TTC549 (cell line): ENCODE measurements around the gene CDC6.
A peak's percentile ranks its signal among the peaks of the same experiment; 100 is the strongest.
"Not testable (repeated sequence)": the region's sequence is repeated elsewhere in the genome, so short reads cannot be mapped to it uniquely, and the experiment has no call there.

Experiments
- FAIRE-seq: peaks from 2 replicates; lab custom pipeline; 2012; peaks lifted over from hg19 to GRCh38; lab: Jason Lieb, UNC

The CDC6 gene

GRCh38 chr17:40290629-40291280, 3.1 kb downstream of the CDC6 start:
- FAIRE-seq, result peak; percentile 7

GRCh38 chr17:40291281-40291664, 3.6 kb downstream of the CDC6 start:
- FAIRE-seq, result no peak

GRCh38 chr17:40293363-40293762, 5.7 kb downstream of the CDC6 start:
- FAIRE-seq, result no peak

GRCh38 chr17:40295488-40296436, 8.1 kb downstream of the CDC6 start:
- no peak for FAIRE-seq

- no peak for FAIRE-seq
Measured at GRCh38 chr17:40297511-40297910, 9.8 kb downstream of the CDC6 start.

- no peak for FAIRE-seq
Measured at GRCh38 chr17:40298726-40299125, 11.0 kb downstream of the CDC6 start.

GRCh38 chr17:40299159-40299757, 11.6 kb downstream of the CDC6 start:
- not testable (repeated sequence) for FAIRE-seq

- no peak for FAIRE-seq
Measured at GRCh38 chr17:40301315-40301714, 13.6 kb downstream of the CDC6 start.

GRCh38 chr17:40303009-40303657, 15.5 kb downstream of the CDC6 start:
- peak; percentile 5 for FAIRE-seq

- no peak for FAIRE-seq
Measured at GRCh38 chr17:40303708-40304551, 16.3 kb downstream of the CDC6 start.

- FAIRE-seq, result not testable (repeated sequence)
Measured at GRCh38 chr17:40304552-40304863, 16.8 kb downstream of the CDC6 start.

GRCh38 chr17:40304866-40305265, 17.2 kb downstream of the CDC6 start:
- FAIRE-seq, result not testable (repeated sequence)

GRCh38 chr17:40306395-40306794, 18.7 kb downstream of the CDC6 start:
- FAIRE-seq, result no peak

- no peak for FAIRE-seq
Measured at GRCh38 chr17:40307001-40307730, 19.5 kb downstream of the CDC6 start.

- no peak for FAIRE-seq
Measured at GRCh38 chr17:40307740-40308239, 20.1 kb downstream of the CDC6 start.

GRCh38 chr17:40309031-40309948, 21.6 kb downstream of the CDC6 start, which contains the start of gene RARA:
Gene RARA (plus strand): TSS chr17:40309180. CDS start chr17:40331219, 22,039 bp downstream.
- FAIRE-seq, result no peak

GRCh38 chr17:40309949-40310510, 22.4 kb downstream of the CDC6 start:
- FAIRE-seq, result no peak

GRCh38 chr17:40310882-40311391, 23.3 kb downstream of the CDC6 start:
- FAIRE-seq, result no peak

- no peak for FAIRE-seq
Measured at GRCh38 chr17:40311575-40311974, 23.9 kb downstream of the CDC6 start.
